Adrenal gland (tissue), 5 donors: ENCODE results near the gene FOXO4.

ENCODE experiments used
- CTCF ChIP-seq, 6 experiments: fragments of 450-650 bp in 4 of 6; fragments of 200-600 bp in 2 of 6; sonication (generic) in 1 of 6; IDR thresholded peaks; 1 replicate in 5 of 6; 2 replicates in 1 of 6; pipeline versions ENCODE4 v1.5.1 to v1.8.0; 2016 to 2021; ENCODE audit warnings: antibody characterized with exemption in 6 of 6, mild to moderate bottlenecking in 2 of 6, moderate library complexity in 1 of 6
- POLR2A ChIP-seq, 2 donors: fragments of 450-650 bp; IDR thresholded peaks; one replicate each; pipeline ENCODE4 v1.6.1; 2017; ENCODE audit warnings: antibody characterized with exemption in 2 of 2, mild to moderate bottlenecking in 2 of 2, moderate library complexity in 1 of 2
- donor health status: DM: no; HTN: no; CAD: no.

- TF ChIP-seq CTCF (IDR thresholded peaks at IDR 0.05) (peak in 4 of 6 experiments; percentile 40 to 96 (median 80)), POLR2A (IDR thresholded peaks at IDR 0.05) (peak in 1 of 2 donors; percentile 71)
Observed at GRCh38 chrX:71068044-71068918, 27.4 kb upstream of the FOXO4 start, which contains the start of gene SNX12.
